Karpas-422 (cell line): Measurements from ENCODE around the gene MTA2. TPM values are rescaled to one million over a fixed set of nuclear protein-coding genes. Genes with fewer than 3 reads are reported as not detected.
"Not testable (repeated sequence)": the region's sequence is repeated elsewhere in the genome, so short reads cannot be mapped to it uniquely, and the experiment has no call there.

Experiments
- DNase-seq: peaks from one replicate; pipeline ENCODE4 v3.0.0-alpha.2; 2015
- H2AFZ ChIP-seq: fragments of 200-600 bp; sonication (generic); 2 replicates; pipeline ENCODE4 v1.6.1; 2014; ENCODE audit warnings: antibody characterized with exemption, low read length, mixed read lengths
- H3K27ac ChIP-seq: fragments of 200-600 bp; sonication (generic); 2 replicates; pipeline ENCODE4 v1.5.1; 2014; ENCODE audit warnings: mild to moderate bottlenecking, low read length, moderate library complexity
- H3K27me3 ChIP-seq: fragments of 200-600 bp; sonication (generic); 2 replicates; pipeline ENCODE4 v1.6.1; 2014; ENCODE audit warnings: low read length, mixed read lengths
- H3K36me3 ChIP-seq: fragments of 200-600 bp; sonication (generic); 2 replicates; pipeline ENCODE4 v1.6.1; 2014; ENCODE audit warnings: low read length, mixed read lengths; ENCODE audit not compliant: insufficient read depth
- H3K4me1 ChIP-seq: fragments of 200-600 bp; sonication (generic); 2 replicates; pipeline ENCODE4 v1.6.1; 2014; ENCODE audit warnings: mild to moderate bottlenecking, low read length, mixed read lengths
- H3K4me2 ChIP-seq: fragments of 200-600 bp; sonication (generic); 2 replicates; pipeline ENCODE4 v1.6.1; 2014; ENCODE audit warnings: low read length, low read depth, mild to moderate bottlenecking; ENCODE audit not compliant: poor library complexity, severe bottlenecking
- H3K4me3 ChIP-seq: fragments of 200-600 bp; sonication (generic); 2 replicates; pipeline ENCODE4 v1.5.1; 2014; ENCODE audit warnings: mild to moderate bottlenecking, antibody characterized with exemption, low read length, mixed read lengths
- H3K79me2 ChIP-seq: fragments of 200-600 bp; sonication (generic); 2 replicates; pipeline ENCODE4 v1.6.1; 2014; ENCODE audit warnings: mild to moderate bottlenecking, low read length, mixed read lengths
- H3K9ac ChIP-seq: fragments of 200-600 bp; sonication (generic); 2 replicates; pipeline ENCODE4 v1.6.0; 2014; ENCODE audit warnings: low read length
- H3K9me2 ChIP-seq: fragments of 200-600 bp; sonication (generic), shearing (Covaris generic); replicated peaks from 2 replicates; pipeline ENCODE4 v1.6.0; 2014; ENCODE audit warnings: mild to moderate bottlenecking, low read length, moderate library complexity; ENCODE audit not compliant: insufficient read depth
- H3K9me3 ChIP-seq: fragments of 300-700, 200-600 bp; sonication (generic); 2 replicates; pipeline ENCODE4 v1.6.1; 2014; ENCODE audit warnings: low read length, mixed read lengths
- H4K20me1 ChIP-seq: fragments of 200-600 bp; sonication (generic); 2 replicates; pipeline ENCODE4 v1.6.1; 2014; ENCODE audit warnings: mild to moderate bottlenecking, antibody characterized with exemption, low read length, low read depth; ENCODE audit not compliant: insufficient read depth
- total RNA-seq: library from RNA; depleted of rRNA; stranded (reverse); fragments of >200 nt; shearing (Covaris generic); gene quantifications from 2 replicates; pipeline ENCODE4 v1.2.3, GENCODE V29; 2014; ENCODE audit warnings: low replicate concordance; rRNA removed

Gene MTA2
- total RNA-seq, result 60.2 and 89.3 TPM in 2 replicates

DNA sequence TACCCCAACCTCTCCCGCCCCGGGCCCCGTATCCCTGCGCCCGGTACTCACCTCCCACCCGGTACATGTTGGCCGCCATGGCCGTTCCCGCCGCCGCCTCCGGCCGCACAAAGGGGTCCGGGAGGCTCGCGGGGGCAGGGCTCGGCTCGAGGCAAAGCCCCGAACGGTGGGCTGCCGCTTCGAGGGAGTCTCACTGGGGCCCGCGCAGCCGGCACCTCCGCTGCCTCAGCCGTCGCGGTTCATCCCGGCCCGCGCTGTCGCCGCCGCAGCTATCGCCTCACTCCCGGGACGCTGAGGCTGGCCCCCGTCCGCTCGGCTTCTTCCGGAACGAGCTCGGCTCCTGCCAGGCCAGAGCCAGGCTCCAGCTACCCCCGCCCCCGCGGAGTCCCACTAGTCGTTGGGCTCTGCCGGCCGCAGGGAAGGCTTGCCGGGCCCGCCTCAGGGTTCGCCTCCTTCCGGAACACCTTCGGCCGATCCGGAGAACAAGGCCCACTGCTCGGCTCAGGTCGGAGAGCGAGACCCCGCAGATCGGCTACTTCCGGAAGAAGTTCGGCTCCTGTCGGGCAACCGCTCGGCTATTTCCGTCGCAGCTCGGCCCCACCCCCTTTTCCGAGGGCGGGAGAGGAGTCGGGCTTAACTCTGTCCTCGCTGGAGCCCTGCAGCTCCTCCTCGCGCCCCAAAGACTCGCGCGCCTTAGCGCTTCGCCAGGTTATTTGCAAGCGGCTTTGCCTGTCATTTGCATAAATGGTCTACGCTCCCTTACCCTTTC, at the start of gene MTA2:
MTA2 (minus strand) TSS at position 494 of the 769 bp plus-strand sequence; CDS start at position 79, 415 bp downstream.
- peak within 1 kb of the TSS; percentile 89 for H3K27ac ChIP-seq
- H3K79me2 ChIP-seq, result peaks cover 38% of the 10 kb centered on the region
- DNase-seq, result peak; percentile 100
- peak within 1 kb of the TSS; percentile 45; the same call in 1 of the 2 replicates for H2AFZ ChIP-seq
- H3K9ac ChIP-seq, result peak within 1 kb of the TSS; percentile 100
- no peaks in the 10 kb centered on the region for H3K27me3 ChIP-seq
- H3K36me3 ChIP-seq, result peaks cover 40% of the 10 kb centered on the region
- peaks cover 30% of the 10 kb centered on the region for H3K4me1 ChIP-seq
- H3K9me3 ChIP-seq, result no peaks in the 10 kb centered on the region
- H4K20me1 ChIP-seq, result peaks cover 25% of the 10 kb centered on the region; the same call in 1 of the 2 replicates
- H3K9me2 ChIP-seq, result no peaks in the 10 kb centered on the region
- H3K4me2 ChIP-seq, result peak within 1 kb of the TSS; percentile 78
- peak within 1 kb of the TSS; percentile 80 for H3K4me3 ChIP-seq

- H4K20me1 ChIP-seq, H3K27me3 ChIP-seq, H3K36me3 ChIP-seq, H3K4me3 ChIP-seq, H3K9me2 ChIP-seq, H3K27ac ChIP-seq, H3K4me2 ChIP-seq, DNase-seq, H3K9me3 ChIP-seq, H3K9ac ChIP-seq, H2AFZ ChIP-seq: not testable (repeated sequence)
- H3K4me1 ChIP-seq, result peaks cover 24% of the 10 kb centered on the region
- H3K79me2 ChIP-seq, result peaks cover 37% of the 10 kb centered on the region
Observed at GRCh38 chr11:62650283-62650682, 48.6 kb upstream of the MTA2 start.

DNA sequence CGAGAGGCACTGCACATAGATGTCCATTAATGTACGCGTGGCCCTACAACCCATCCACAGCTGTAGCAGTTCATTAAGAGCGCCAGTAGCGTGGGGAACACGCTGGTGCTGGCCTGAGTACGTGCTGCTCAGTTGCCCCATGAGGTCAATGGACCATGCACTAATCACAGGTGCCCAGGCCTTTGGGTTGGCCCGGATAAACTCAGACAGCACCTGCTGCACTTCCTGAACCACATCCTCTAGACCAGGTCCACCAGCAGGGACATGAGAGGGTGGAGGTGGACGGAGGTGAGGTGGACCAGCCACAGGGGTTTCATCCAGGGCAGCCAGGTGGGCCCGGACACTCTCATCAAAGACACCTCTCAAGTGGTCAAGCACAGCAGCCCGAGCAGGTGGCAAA, 47.8 kb upstream of the MTA2 start:
- DNase-seq, result no peak
- H2AFZ ChIP-seq, result no peak overlapping the region
- peaks cover 30% of the 10 kb centered on the region for H3K4me1 ChIP-seq
- H3K27me3 ChIP-seq, result no peaks in the 10 kb centered on the region
- peaks cover 5% of the 10 kb centered on the region for H4K20me1 ChIP-seq
- peaks cover 45% of the 10 kb centered on the region for H3K79me2 ChIP-seq
- peaks cover 4% of the 10 kb centered on the region; the same call in 1 of the 2 replicates for H3K36me3 ChIP-seq
- H3K9me2 ChIP-seq, result no peaks in the 10 kb centered on the region
- no peaks in the 10 kb centered on the region for H3K9me3 ChIP-seq
- no peak overlapping the region for H3K9ac ChIP-seq
- no peak overlapping the region for H3K27ac ChIP-seq
- H3K4me3 ChIP-seq, result no peak overlapping the region
- no peak overlapping the region for H3K4me2 ChIP-seq

- no peak overlapping the region for H3K4me2 ChIP-seq
- no peak overlapping the region for H3K9ac ChIP-seq
- H2AFZ ChIP-seq, result no peak overlapping the region
- no peak for DNase-seq
- peaks cover 7% of the 10 kb centered on the region; the same call in 1 of the 2 replicates for H3K36me3 ChIP-seq
- H3K27ac ChIP-seq, result no peak overlapping the region
- H3K4me3 ChIP-seq, result no peak overlapping the region
- no peaks in the 10 kb centered on the region for H3K27me3 ChIP-seq
- H3K4me1 ChIP-seq, result peaks cover 27% of the 10 kb centered on the region
- peaks cover 50% of the 10 kb centered on the region for H3K79me2 ChIP-seq
- H4K20me1 ChIP-seq, result peaks cover 5% of the 10 kb centered on the region
- H3K9me3 ChIP-seq, result no peaks in the 10 kb centered on the region
- no peaks in the 10 kb centered on the region for H3K9me2 ChIP-seq
Observed at GRCh38 chr11:62648967-62649364, 47.3 kb upstream of the MTA2 start.

DNA sequence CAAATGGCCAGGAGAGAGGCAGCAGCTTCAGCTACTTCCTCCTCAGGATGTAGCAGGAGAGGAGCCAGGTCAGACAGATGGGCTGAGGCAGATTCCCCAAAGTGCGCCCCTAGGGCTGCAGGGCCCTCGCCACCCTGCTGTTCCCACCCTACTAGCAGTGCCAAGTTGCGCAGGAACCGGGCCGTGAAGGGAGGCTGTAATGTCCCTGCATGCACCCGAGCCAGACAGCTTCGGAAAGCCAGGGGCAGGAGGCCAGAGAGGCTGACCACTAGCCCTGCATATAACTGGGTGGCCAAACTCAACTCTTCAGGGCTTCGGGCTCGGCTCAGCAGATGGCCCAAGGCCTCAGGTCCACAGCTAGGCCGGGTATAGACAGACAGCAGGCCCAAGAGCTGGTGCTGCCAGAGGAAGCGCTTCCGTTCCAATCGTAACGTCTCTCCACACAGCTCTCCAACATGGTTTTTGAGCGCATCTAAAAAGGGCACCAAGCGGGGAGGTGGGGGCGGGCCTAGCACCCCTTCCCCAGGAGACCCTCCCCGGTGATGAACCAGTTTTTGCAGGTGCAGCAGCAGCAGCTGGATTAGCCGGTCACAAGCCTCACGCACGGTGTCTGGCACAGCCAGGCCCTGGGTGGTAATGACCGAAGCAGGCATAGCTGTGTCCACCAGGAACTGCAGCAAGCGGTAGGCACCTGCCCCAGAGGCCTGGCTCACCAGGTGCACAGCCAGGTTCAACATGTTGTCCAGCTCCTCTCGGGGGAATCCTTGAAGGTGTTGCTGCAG, 46.7 kb upstream of the MTA2 start:
- Histone ChIP-seq H3K4me2 (no peak overlapping the region), H3K9ac (no peak overlapping the region), H3K27ac (no peak overlapping the region), H3K36me3 (peaks cover 7% of the 10 kb centered on the region; the same call in 1 of the 2 replicates), H3K79me2 (peaks cover 56% of the 10 kb centered on the region), H3K9me3 (no peaks in the 10 kb centered on the region), H3K4me3 (no peak overlapping the region), H2AFZ (no peak overlapping the region), H3K4me1 (peaks cover 27% of the 10 kb centered on the region), H4K20me1 (peaks cover 5% of the 10 kb centered on the region), H3K27me3 (no peaks in the 10 kb centered on the region), H3K9me2 (no peaks in the 10 kb centered on the region)
- DNase-seq, result no peak

DNA sequence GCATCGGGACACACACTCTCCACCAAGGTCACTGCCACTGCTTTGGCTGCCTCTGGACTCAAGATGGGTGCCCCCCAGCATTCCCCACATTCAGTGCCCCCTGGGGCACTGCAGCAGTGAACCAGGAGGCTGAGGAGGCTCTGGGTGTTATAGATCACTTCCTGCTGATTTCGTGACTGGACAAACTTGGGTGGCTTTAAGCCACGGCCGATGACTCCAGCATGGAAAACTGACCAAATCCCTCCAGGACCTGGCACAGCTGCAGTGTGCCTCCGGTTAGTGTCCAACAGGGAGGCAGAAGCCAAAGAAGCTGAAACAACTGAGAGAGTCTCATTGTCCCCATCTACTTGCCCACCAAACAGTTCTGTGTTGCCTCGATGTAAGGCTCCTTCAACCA, 45.9 kb upstream of the MTA2 start:
- H4K20me1 ChIP-seq, result peaks cover 5% of the 10 kb centered on the region
- H3K27me3 ChIP-seq, result no peaks in the 10 kb centered on the region
- no peak overlapping the region; the same call in 1 of the 2 replicates for H3K9ac ChIP-seq
- H3K4me3 ChIP-seq, result no peak overlapping the region
- no peak for DNase-seq
- no peak overlapping the region for H2AFZ ChIP-seq
- H3K79me2 ChIP-seq, result peaks cover 59% of the 10 kb centered on the region
- no peaks in the 10 kb centered on the region for H3K9me3 ChIP-seq
- no peaks in the 10 kb centered on the region for H3K9me2 ChIP-seq
- no peak overlapping the region for H3K27ac ChIP-seq
- H3K36me3 ChIP-seq, result peaks cover 12% of the 10 kb centered on the region; the same call in 1 of the 2 replicates
- H3K4me2 ChIP-seq, result no peak overlapping the region
- peaks cover 27% of the 10 kb centered on the region for H3K4me1 ChIP-seq

GRCh38 chr11:62646825-62647608, 45.4 kb upstream of the MTA2 start:
- Histone ChIP-seq H3K36me3 (peaks cover 13% of the 10 kb centered on the region; the same call in 1 of the 2 replicates), H4K20me1 (peaks cover 5% of the 10 kb centered on the region), H3K9ac (peak overlapping the region; percentile 39; the same call in 1 of the 2 replicates), H3K27me3 (no peaks in the 10 kb centered on the region), H3K4me2 (peak overlapping the region; percentile 54), H3K9me3 (no peaks in the 10 kb centered on the region), H3K27ac (no peak overlapping the region), H3K4me1 (peaks cover 23% of the 10 kb centered on the region), H2AFZ (no peak overlapping the region), H3K79me2 (peaks cover 59% of the 10 kb centered on the region), H3K9me2 (no peaks in the 10 kb centered on the region), H3K4me3 (0 out of 2 replicates have a peak overlapping the region, but pooled peaks have one; percentile 32)
- DNase-seq, result no peak
